CD4-positive, alpha-beta T cell treated with Interleukin-6 for 4 hours (primary cell): ENCODE measurements around the gene SYT8.
"Not testable (repeated sequence)": the region's sequence is repeated elsewhere in the genome, so short reads cannot be mapped to it uniquely, and the experiment has no call there.

Experiments used
- DNase-seq: peaks from one replicate; pipeline ENCODE4 v3.0.0-alpha.2; 2020; ENCODE audit warnings: mixed read lengths

Gene SYT8

DNA sequence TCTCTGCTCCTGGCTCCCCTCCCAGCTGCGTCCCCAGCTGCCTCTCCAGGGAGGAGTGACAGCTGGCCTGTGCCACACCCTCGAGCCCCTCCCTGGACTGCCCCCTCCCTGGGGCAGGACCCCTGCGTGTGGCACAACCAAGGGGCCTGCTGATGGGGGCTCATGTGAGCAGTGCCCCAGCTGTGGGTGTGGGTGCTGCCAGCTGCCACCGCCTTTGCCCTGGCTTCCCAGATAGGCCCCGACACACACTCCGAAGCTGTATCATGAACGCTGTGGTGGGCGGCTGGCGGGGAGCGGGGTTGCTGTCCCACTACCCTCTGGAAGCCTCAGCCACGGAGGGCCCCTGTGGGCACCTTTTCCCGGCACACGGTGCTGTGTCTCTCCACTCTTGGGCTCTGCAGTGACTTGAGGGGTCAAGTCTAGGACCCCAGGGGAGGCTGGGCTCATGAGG is 41.1 kb downstream of the SYT8 start:
- not testable (repeated sequence) for DNase-seq

DNA sequence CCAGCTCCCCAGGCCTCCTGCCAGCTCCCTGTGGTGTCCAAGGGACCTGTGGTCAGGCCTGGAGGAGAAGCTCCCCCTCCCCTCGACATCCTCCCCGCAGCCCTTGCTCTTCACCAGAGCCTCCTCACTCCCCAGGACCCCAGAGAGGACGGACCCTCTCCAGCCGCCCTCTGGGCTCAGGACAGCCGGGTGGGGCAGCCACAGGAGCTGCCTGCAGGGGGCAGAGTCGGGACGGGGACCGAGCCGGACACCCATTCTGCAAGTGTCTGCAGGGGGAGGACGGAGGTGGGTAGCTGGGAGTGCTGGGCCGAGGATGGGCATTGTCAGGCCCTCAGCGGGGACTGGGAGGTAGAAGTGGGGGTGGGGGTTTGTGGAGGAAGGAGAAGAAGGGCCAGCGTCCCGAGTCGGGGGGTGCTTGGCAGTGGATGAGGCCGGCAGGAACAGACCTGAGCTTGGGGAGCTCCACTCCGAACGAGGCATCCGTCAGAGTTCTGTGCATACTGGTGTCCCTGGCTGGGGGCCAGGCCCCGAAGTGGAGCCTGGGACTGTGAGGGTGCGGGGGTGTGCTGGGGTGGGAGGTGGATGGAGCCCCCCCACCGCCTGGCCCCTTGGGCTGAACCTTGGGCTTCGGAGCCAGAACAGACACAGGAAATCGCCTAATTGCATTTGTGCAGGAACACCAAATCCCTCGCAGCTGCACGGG is 41.7 kb downstream of the SYT8 start:
- no peak for DNase-seq

DNA sequence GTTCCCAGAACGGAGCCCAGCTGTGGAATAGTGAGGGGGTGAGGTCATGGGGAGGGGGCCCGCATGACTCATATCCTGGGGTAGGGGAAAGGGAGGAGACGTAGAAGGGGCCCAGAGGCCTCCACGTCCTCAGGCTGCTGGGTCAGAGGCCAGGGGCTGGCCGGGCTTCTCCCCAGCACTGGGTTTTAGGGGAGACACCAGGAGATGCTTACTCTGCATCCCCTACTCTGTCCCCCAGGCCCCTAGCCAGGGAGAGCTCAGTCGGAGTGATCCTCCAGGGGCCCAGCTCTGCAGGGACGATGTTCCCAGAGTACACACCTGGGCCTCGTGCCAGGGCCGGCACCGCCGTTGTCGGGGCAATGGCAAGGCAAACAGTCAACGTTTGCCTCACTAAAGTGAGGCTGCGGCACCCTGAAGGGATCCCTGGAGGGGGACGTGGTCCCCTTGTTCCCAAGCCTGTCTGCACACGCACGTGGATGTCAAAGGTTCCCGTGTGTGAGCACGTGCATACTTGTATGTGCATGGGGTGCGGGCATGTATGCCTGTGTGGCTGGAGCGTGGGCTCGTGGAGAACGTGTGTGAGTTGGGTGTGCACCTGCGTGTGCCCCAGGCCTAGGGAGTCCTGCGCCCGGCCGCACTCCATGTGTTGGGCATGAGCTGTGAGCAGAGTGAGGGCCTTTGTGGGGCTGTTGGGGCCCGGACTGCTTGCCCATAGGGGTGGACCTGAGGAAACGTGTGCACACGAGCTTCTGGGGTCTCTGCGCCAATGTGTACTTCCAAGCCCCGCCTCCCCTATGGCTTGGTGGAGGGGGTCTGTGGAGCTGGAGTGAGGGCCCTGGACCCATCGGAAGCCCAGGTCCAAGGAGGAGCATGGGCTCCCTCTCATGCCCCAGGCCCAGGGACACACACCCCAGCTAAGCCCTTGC is 42.7 kb downstream of the SYT8 start:
- no peak for DNase-seq

DNA sequence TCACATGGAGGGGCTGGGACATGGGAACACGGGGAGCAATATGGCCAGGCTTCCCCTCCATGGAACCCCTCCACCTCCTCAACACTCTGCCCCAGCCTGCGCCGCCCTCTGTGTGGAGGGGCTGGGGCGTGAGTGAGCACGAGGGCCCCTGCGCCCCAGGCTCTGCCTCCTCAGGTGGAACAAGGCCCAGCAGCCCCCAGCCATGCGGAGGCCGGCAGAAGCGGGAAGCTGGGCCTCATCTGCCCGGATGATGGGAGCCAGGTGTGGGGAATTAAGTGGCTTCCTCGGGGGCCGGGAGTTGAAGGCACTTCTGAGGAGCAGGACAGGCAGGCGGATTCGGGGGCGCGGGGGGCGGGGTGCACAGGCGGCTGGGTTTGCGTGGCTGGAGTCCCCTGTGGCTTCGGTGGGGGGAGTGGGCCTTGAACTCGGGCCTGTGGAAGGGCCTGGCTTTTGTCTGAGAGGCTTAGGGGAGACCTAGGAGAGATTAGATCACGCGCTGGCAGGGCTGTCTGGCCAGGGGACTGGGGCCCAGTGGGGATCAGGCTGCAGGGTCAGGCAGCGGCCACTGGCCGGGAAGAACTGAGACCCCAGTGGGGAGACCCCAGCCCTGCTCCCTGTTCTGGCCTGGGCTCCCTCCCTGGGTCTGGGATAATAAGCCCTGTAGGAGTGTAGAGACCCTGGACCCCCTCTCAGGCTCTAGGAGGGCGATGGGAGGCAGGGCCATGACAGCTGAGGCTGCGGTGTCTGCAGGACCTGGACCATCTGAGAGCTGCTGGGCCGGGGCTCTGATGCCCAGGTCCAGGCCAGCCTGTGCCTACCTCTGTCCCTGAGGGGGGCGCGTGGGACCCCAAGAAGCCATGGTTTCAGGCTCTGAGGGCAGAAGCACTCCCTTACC is 43.6 kb downstream of the SYT8 start:
- no peak for DNase-seq

DNA sequence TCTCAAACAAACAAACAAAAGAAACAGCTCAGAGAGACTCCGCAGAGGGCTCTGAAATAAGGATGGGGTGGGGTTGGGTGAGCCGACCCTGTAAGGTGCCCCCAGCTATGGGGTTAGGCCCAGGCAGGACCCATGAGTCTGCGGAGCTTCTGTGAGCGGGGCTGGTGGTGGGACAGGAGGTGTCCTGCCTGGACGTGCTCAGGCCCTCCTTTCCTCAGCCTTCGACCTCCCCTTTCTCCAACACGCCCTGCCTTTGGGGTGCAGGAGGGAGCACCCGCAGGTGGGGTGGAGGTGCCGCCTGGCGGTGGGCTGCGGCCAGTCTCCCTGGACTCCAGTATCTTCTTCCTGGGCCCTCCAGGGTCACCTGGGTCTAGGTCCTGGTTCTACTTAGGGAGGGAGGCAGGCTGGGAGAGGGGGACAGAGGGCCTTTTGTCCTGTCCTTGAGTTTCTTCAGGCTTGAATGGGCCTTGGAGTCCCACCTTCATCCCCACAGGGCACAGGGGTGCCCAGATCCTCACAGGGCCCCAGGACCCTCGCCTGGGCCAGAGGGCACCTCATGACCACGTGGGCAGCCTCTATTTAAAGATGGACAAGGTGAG is 44.7 kb downstream of the SYT8 start:
- DNase-seq, result no peak

DNA sequence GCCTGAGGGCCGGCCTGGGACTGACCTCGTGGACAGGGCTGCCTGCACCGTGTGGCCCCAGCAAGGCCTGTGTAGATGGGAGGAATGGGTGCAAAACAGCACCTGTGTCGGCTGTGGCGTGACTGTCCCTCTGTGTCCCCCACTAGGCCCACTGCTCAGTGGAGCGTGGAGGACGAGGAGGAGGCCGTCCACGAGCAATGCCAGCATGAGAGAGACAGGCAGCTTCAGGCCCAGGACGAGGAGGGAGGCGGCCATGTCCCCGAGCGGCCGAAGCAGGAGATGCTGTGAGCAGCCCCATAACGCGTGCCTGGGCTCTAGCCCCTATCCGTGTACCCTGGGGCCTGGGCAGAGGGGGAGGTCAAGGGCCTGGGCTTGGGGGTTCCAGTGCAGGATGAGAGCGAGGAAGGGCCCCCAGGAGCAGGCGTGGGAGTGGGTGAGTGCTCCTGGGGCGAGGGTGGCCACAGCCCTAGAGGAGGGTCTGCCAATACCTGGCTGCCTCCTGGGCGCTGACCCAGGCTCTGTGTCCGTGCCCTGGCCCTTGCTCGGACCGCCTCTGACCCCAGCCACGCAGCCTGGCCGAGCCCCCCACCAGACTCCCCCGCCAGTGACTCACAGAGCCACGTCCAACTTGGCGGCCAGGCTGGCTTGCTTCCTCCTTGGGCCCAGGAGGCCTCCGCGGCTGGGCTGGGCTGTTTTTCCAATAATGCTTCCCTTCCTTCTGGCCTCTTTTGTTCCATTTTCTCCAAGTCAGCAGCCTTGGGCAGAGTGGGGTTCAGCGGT is 45.3 kb downstream of the SYT8 start:
- no peak for DNase-seq

DNA sequence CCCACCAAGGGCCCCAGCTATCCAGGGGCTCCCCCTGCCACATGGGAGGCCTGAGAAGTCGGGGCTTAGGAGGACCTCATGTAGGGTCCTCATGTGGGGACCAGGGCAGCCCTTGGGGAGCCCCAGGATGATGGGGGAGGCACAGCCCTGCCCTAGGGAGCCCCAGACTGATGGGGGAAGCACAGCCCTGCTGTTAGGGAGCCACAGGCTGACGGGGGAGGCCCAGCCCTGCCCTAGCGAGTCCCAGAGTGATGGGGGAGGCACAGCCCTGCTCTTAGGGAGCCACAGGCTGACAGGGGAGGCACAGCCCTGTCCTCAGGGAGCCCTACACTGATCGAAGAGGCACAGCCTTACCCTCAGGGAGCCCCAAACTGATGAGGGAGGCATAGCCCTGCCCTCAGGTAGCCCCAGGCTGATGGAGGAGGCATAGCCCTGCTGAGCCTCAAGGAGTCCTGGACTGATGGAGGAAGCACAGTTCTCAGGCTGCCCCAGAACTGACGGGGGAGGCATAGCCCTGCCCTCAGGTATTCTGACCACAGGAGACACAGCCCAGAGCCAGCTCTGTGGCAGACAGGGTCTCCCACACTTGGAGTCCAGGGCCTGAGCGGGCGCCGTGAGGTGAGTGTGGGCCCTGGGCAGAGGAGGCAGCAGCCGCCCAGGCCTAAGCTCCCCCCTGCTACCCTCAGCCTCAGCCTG is 46.1 kb downstream of the SYT8 start:
- DNase-seq, result no peak

DNA sequence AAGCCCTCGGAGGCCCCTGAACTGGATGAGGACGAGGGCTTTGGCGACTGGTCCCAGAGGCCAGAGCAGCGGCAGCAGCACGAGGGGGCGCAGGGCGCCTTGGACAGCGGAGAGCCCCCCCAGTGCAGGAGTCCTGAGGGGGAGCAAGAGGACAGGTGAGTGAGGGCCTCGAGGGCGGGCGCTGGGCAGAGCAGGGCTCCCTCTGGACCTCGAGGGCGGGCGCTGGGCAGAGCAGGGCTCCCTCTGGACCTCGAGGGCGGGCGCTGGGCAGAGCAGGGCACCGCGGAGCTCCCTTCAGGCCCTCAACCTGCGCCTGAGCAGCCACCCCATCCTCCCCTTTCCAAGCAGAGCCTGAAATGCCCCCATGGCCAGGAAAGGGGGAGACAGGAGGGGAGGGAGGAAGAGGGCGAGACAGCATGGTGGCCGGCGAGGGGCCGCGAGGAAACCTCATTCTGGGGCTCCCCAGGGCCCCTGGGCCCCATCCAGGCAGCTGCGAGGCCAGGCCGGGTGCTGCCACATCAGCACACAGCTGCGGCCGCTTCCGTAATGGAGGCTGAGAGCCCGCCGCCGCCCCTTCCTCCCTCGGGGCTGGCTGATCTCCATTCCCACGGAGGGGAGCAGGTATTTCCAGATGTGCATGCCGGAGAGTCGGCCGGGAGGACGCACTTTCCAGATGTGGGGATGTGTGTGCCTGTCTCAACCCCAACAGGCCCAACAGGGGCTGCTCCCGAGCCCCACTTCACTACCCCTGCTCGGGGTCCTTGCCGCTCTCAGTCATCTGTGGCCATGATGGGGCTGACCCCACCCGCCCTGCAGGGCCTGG is 46.9 kb downstream of the SYT8 start:
- no peak for DNase-seq

DNA sequence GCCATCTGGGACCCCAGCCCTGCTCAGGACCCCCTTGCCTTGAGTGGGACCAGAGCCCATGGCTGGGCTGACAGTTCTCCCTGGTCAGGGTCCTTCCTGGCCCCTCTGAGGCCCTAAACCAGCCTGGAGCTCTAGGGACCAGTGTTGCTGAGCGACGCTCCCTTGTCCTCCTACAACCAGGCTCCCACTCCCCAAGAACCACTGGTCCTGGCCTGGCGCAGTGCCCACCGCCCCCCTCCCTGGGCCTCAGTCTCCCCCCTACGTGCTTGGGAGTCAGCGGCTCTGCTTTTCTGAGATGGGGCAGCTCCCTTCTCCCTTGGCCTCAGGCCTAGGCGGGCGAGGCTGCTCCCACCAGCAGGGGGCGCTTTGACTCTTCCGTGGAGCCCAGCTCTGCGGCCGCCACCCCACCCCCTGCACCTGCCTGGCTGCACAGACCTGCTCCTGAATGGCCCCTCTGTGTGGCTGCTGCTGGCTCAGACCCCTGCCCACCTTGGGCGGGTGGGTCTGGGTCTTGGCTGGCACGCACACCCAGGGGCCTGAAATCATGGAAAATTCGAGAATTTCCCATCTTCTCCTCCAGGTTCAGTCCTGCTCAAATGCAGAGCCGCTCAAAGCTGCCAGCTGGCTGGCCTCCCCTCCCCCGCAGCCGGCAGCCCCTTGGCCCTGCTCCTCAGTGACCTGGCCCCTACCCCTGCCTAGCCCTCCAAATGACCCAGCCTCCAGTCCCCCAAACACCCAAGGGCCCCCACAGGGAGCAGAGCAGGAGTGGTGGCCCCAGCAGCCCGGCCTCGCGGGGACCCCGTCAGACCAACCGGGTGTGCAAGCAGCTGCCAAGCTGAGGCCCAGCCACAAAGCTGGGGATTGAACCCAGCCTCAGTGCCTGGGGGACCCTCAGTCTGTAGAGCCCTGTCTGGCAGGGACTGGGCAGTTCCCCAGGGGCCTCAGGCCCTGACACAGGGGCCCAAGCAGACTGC is 47.8 kb downstream of the SYT8 start:
- peak; percentile 91 for DNase-seq

DNA sequence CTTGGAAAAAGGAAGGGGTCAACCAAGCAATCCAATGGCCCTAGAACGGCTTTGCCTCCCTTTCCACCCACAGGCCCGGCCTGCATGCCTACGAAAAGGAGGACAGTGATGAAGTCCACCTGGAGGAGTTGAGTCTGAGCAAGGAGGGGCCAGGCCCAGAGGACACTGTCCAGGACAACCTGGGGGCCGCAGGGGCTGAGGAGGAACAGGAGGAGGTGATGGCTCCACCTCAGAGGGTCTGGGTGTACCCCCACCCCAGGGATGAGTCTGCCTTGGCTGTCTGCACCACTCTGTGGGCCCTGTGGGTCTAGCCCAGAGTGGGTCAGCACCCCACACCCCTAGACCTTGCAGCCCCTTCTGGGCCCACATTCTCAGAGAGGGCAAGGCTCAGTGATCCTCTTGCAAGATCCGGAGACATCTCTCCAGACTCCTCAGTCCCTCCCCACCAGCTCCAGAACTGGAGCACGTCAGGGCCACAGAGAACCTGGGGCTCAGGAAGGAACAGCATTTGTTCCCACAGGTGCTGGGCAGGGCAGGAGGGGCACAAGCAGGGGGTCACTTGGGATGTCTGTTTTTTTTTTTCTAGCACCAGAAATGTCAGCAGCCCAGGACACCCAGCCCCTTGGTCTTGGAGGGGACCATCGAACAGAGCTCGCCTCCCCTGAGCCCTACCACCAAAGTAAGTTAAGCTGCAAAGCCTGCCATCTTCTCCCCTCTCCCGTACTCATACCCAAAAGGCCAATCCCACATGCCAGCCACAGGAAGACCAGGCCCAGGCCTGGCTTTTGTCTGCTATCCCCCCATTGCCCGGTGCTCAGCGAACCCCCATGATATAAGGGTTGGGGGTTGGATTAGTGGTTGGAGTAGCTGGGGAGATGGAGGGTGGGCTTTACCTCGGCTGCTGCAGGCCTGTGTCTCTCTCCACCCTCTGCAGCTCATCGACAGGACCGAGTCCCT is 48.8 kb downstream of the SYT8 start:
- no peak for DNase-seq

DNA sequence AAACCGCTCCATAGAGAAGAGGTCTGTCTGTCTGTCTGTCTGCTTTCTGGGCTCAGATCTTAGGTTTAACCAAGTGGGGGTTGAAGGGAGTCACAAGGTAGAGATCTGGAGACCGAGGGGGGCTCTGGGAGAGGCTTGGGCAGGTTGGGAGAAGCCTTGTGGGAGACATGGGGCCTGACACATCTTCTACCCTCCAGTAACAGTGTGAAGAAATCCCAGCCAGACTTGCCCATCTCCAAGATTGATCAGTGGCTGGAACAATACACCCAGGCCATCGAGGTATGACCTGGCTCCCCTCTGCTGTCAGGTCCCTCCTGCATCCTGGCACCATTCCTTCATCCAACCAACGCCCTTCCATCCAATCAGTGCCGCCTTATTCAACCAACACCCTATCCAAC is 49.5 kb downstream of the SYT8 start:
- no peak for DNase-seq

DNA sequence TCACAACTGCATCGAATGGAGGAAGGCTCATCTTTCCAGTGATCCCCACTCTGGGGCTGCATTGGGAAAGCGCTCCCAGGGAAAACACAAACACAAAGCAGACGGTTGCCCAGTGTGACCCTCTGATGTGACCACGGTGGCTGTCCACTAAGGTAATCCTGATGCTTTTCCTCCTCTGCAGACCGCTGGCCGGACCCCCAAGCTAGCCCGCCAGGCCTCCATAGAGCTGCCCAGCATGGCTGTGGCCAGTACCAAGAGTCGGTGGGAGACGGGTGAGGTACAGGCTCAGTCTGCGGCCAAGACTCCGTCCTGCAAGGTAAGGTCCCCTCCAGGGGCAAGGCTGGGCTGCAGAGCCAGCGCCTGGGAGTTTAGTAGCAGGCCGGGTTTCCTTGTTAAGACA is 51.8 kb downstream of the SYT8 start:
- not testable (repeated sequence) for DNase-seq
